HepG2 (cell line): ENCODE results near the gene SNF8.
A peak's percentile ranks its signal among the peaks of the same experiment; 100 is the strongest.

Source experiments
- EP300 ChIP-seq, 3 experiments: sonication (generic) in 1 of 3; formaldehyde crosslinking in 1 of 3; IDR thresholded peaks; 2 replicates each; pipeline versions ENCODE4 v1.5.1 to v1.6.1; 2011 to 2020; ENCODE audit warnings: low read depth in 2 of 3, low read length in 2 of 3, borderline replicate concordance in 1 of 3, improper control_type of control experiment in 1 of 3, mild to moderate bottlenecking in 1 of 3, missing genetic modification reagents in 1 of 3, moderate library complexity in 1 of 3
- KLF6 ChIP-seq: IDR thresholded peaks from 2 replicates; pipeline ENCODE4 v1.8.0; 2016; ENCODE audit warnings: missing biosample characterization, missing genetic modification reagents
- MAFK ChIP-seq, 2 experiments: IDR thresholded peaks in 1 of 2; conservative IDR thresholded peaks in 1 of 2; 2 replicates each; pipeline ENCODE4 v1.6.1; 2011; ENCODE audit warnings: improper control_type of control experiment in 2 of 2, low read length in 2 of 2
- POLR2A ChIP-seq, 2 experiments: IDR thresholded peaks; 2 replicates each; pipeline ENCODE4 v1.6.1; 2011; ENCODE audit warnings: low read depth in 2 of 2, low read length in 2 of 2, mild to moderate bottlenecking in 1 of 2, moderate library complexity in 1 of 2; ENCODE audit not compliant: insufficient read depth in 1 of 2
- SAP130 ChIP-seq: IDR thresholded peaks from 2 replicates; pipeline ENCODE4 v1.6.1; 2016; ENCODE audit warnings: low read depth
- SP1 ChIP-seq, 2 experiments: fragments of 450-650 bp in 1 of 2; sonication (generic) in 1 of 2; formaldehyde crosslinking in 1 of 2; IDR thresholded peaks; 2 replicates each; pipeline versions ENCODE4 v1.4.0 to v1.6.1; 2016 to 2020; ENCODE audit warnings: missing genetic modification reagents in 1 of 2
- YY1 ChIP-seq: IDR thresholded peaks from 2 replicates; pipeline ENCODE4 v1.6.1; 2011; ENCODE audit warnings: low read length, low read depth, moderate library complexity, mild to moderate bottlenecking; ENCODE audit not compliant: insufficient read depth, insufficient replicate concordance
- ZNF274 ChIP-seq: sonication (generic); formaldehyde crosslinking; IDR thresholded peaks from 2 replicates; pipeline ENCODE4 v1.5.1; 2020; ENCODE audit warnings: mild to moderate bottlenecking, missing genetic modification reagents
- TF ChIP-seq, protein P1 (sequence below): sonication (generic); formaldehyde crosslinking; IDR thresholded peaks from 2 replicates; pipeline ENCODE4 v1.4.0; 2020; ENCODE audit warnings: missing genetic modification reagents

DNA sequence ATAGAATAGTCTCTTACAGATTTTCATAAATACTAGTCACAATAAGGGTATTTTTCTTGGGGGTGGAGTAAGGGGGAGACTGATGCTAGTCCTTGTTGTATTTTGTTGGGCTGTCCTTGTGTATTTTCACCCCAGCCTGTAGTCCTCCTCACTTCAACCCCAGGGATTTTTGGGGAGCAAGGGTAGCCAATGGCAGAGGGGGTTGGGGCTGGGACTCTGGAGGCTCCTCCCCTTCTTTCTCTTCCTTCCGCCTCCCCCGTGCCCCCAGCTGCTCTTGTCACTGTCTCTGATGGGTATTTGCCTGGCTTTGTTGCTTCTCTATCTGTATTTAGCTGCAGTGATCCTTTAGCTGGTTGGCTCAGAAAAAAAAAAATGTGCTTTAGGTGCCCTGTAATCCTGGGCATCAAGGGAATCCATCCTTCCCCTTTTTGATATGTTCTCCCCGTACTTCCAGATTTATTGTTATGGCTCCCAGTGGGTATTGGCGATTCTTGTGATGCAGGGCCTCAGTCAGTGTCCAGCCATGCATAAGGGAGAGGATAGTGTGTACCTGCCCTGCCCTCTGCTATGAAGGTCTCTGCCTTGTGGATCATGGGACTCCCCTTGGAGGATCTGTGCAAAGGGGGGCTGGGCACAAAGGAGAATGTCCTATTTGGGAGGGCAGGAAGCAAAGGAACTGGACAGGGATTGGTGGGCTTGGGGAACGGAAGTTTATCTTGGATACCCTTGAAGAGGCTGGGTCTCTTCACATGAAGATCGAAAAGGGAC is 16.5 kb downstream of the SNF8 start:
- TF ChIP-seq SP1 (IDR thresholded peaks at IDR 0.05) (no peak), SP1 (CRISPR knock-in tag; IDR thresholded peaks at IDR 0.05) (no peak), MAFK (conservative IDR thresholded peaks at IDR 0.05 in 1 of 2, IDR thresholded peaks at IDR 0.05 in 1 of 2; ENCODE audit: low read length in 2 of 2) (no peak), YY1 (no peak), EP300 (IDR thresholded peaks at IDR 0.05; ENCODE audit: low read depth in 2 of 2, low read length in 2 of 2) (no peak), EP300 (CRISPR knock-in tag; IDR thresholded peaks at IDR 0.05; ENCODE audit: borderline replicate concordance) (no peak), SAP130 (CRISPR knock-in tag) (no peak), POLR2A (IDR thresholded peaks at IDR 0.05; ENCODE audit: insufficient read depth in 1 of 2, low read depth in 2 of 2, low read length in 2 of 2) (peak in 1 of 2 experiments; percentile 50; a peak in 2 of 4 replicates), KLF6 (no peak), ZNF274 (CRISPR knock-in tag) (no peak)
- TF ChIP-seq, protein P1, sequence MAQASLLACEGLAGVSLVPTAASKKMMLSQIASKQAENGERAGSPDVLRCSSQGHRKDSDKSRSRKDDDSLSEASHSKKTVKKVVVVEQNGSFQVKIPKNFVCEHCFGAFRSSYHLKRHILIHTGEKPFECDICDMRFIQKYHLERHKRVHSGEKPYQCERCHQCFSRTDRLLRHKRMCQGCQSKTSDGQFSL (CRISPR knock-in tag): no peak
